Upper lobe of left lung (tissue), 6 donors: ENCODE results near the gene HACD1. TPM values are rescaled to one million over a fixed set of nuclear protein-coding genes. Genes with fewer than 3 reads are reported as not detected.

Source experiments
- ATAC-seq, 2 donors: fragments of 200-7000 bp; cut with Tn5 transposase; one replicate each; pipeline ENCODE4 v1.9.1; 2022; ENCODE audit warnings: mild to moderate bottlenecking in 2 of 2, moderate library complexity in 2 of 2; ENCODE audit not compliant: low FRiP score in 2 of 2
- DNase-seq, 2 donors: peaks; one replicate each; pipeline ENCODE4 v3.0.0-alpha.2; 2019 to 2020
- H3K27ac ChIP-seq, 4 donors: fragments of 200-600 bp; sonication (generic); one replicate each; pipeline ENCODE4 v1.5.1; 2016 to 2019
- H3K27me3 ChIP-seq, 4 donors: fragments of 200-600 bp; sonication (generic); one replicate each; pipeline ENCODE4 v1.5.1; 2017 to 2019
- H3K36me3 ChIP-seq, 4 donors: fragments of 200-600 bp; sonication (generic); one replicate each; pipeline ENCODE4 v1.5.1; 2016 to 2019
- H3K4me1 ChIP-seq, 4 donors: fragments of 200-600 bp; sonication (generic); one replicate each; pipeline ENCODE4 v1.5.1; 2018 to 2019
- H3K4me3 ChIP-seq, 4 donors: fragments of 200-600 bp; sonication (generic); one replicate each; pipeline ENCODE4 v1.5.1; 2017 to 2019; ENCODE audit warnings: mild to moderate bottlenecking in 2 of 4, moderate library complexity in 1 of 4
- H3K9me3 ChIP-seq, 4 donors: fragments of 200-600 bp; sonication (generic); one replicate each; pipeline ENCODE4 v1.5.1; 2018 to 2019
- EP300 ChIP-seq, 4 donors: sonication (generic); formaldehyde crosslinking; IDR thresholded peaks; one replicate each; pipeline ENCODE4 v1.5.1; 2017; ENCODE audit warnings: antibody characterized with exemption in 4 of 4, control low read depth in 2 of 4
- POLR2A ChIP-seq, 4 donors: fragments of 450-650 bp; IDR thresholded peaks; one replicate each; pipeline ENCODE4 v1.5.1; 2016 to 2017; ENCODE audit warnings: antibody characterized with exemption in 4 of 4, mild to moderate bottlenecking in 2 of 4
- POLR2AphosphoS5 ChIP-seq, 2 donors: sonication (generic); formaldehyde crosslinking; IDR thresholded peaks; one replicate each; pipeline ENCODE4 v1.5.1; 2017; ENCODE audit warnings: antibody characterized with exemption in 2 of 2
- WGBS, 2 donors: methylation state at CpG; one replicate each; pipeline ENCODE4 v1.1.5; 2017 to 2018; 5-methylcytosine and 5-hydroxymethylcytosine counted together
- total RNA-seq, 6 donors: library from RNA; depleted of rRNA in 4 of 6; stranded (reverse); fragments of >200 nt in 4 of 6; gene quantifications; one replicate each; pipeline versions ENCODE4 v1.1.0 to v1.2.1, GENCODE V29; 2016 to 2021
- TF ChIP-seq, protein P1 (sequence below), 6 experiments: fragments of 450-650 bp in 4 of 6; fragments of 200-600 bp in 2 of 6; sonication (generic) in 2 of 6; IDR thresholded peaks; one replicate each; pipeline ENCODE4 v1.5.1; 2016 to 2019; ENCODE audit warnings: antibody characterized with exemption in 6 of 6
- donor health status: DM: no; HTN: no; CAD: no; lungs with moderate emphysema.
- donor health status: DM: no; HTN: yes; CAD: no; lungs with severe emphysema.

Gene HACD1
- total RNA-seq, 6 donors from 2014 or later = 16.4 to 32.4 (median 25.8) TPM

GRCh38 chr10:17626656-17627055 lies 9.5 kb upstream of the HACD1 start:
- Histone ChIP-seq H3K27ac (no peak overlapping the region), H3K36me3 (no peaks in the 10 kb centered on the region), H3K4me1 (no peaks in the 10 kb centered on the region), H3K27me3 (no peaks in the 10 kb centered on the region), H3K9me3 (no peaks in the 10 kb centered on the region), H3K4me3 (no peak overlapping the region)
- no peak for DNase-seq
- WGBS, 2 donors = 65 to 79% methylated on average over 1 of the region's 1 CpG
- no peak for ATAC-seq
- TF ChIP-seq POLR2AphosphoS5 (IDR thresholded peaks at IDR 0.05) = no peak
- TF ChIP-seq POLR2A (IDR thresholded peaks at IDR 0.05) = no peak
- TF ChIP-seq EP300 (IDR thresholded peaks at IDR 0.05) = no peak
- TF ChIP-seq, protein P1, sequence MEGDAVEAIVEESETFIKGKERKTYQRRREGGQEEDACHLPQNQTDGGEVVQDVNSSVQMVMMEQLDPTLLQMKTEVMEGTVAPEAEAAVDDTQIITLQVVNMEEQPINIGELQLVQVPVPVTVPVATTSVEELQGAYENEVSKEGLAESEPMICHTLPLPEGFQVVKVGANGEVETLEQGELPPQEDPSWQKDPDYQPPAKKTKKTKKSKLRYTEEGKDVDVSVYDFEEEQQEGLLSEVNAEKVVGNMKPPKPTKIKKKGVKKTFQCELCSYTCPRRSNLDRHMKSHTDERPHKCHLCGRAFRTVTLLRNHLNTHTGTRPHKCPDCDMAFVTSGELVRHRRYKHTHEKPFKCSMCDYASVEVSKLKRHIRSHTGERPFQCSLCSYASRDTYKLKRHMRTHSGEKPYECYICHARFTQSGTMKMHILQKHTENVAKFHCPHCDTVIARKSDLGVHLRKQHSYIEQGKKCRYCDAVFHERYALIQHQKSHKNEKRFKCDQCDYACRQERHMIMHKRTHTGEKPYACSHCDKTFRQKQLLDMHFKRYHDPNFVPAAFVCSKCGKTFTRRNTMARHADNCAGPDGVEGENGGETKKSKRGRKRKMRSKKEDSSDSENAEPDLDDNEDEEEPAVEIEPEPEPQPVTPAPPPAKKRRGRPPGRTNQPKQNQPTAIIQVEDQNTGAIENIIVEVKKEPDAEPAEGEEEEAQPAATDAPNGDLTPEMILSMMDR (IDR thresholded peaks at IDR 0.05) = no peak

- ATAC-seq (no peak), DNase-seq (no peak)
- Histone ChIP-seq H3K27me3 (no peaks in the 10 kb centered on the region), H3K36me3 (no peaks in the 10 kb centered on the region), H3K9me3 (no peaks in the 10 kb centered on the region), H3K4me1 (no peaks in the 10 kb centered on the region), H3K27ac (no peak overlapping the region), H3K4me3 (no peak overlapping the region)
- WGBS, 2 donors = 59 to 63% methylated on average over 3 of the region's 3 CpGs
- no peak for TF ChIP-seq POLR2A (IDR thresholded peaks at IDR 0.05)
- TF ChIP-seq, protein P1 (IDR thresholded peaks at IDR 0.05) = no peak
- no peak for TF ChIP-seq POLR2AphosphoS5 (IDR thresholded peaks at IDR 0.05)
- TF ChIP-seq EP300 (IDR thresholded peaks at IDR 0.05) = no peak
Observed at GRCh38 chr10:17624996-17625395, 7.8 kb upstream of the HACD1 start.

DNA sequence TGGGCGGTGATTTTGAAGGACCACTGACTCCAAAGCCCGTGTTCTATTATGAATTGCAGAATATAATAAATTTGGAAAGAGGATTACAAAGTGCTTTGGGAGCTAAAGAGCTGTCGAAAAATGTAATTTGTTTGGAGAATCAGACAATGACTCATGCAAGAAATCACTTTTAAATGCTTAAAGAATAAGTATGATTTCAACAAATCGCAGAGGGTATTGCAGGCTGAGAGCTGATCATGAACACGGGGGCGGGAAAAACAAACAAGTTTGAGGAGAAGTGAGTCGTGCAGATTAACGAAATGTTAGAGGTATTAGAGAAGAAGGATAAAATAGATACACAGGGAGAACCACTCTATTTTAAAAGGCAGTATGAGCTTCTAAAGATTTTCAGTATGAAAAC lies 4.9 kb upstream of the HACD1 start:
- no peak for ATAC-seq
- 59 to 72% methylated on average over 8 of the region's 8 CpGs for WGBS, 2 donors
- no peaks in the 10 kb centered on the region for H3K9me3 ChIP-seq

GRCh38 chr10:17616403-17617030 lies 657 bp downstream of the HACD1 start:
- DNase-seq (peak; percentile 89 to 94), ATAC-seq (peak; percentile 90 to 94)
- WGBS, 2 donors = 3 to 6% methylated on average over 18 to 32 of the region's 48 CpGs
- Histone ChIP-seq H3K27ac (peak overlapping the region; percentile 86 to 94 (median 90)), H3K27me3 (no peaks in the 10 kb centered on the region), H3K4me3 (peak overlapping the region; percentile 82 to 98 (median 90)), H3K9me3 (no peaks in the 10 kb centered on the region), H3K36me3 (peaks cover 0 to 4% (median 0%) of the 10 kb centered on the region in 4 donors), H3K4me1 (peaks cover 3 to 15% (median 10%) of the 10 kb centered on the region in 4 donors)
- no peak for TF ChIP-seq EP300 (IDR thresholded peaks at IDR 0.05)
- TF ChIP-seq, protein P1 (IDR thresholded peaks at IDR 0.05) = no peak
- TF ChIP-seq POLR2A (IDR thresholded peaks at IDR 0.05) = no peak
- no peak for TF ChIP-seq POLR2AphosphoS5 (IDR thresholded peaks at IDR 0.05)

More for the DNA sequence above, 4.9 kb upstream of the HACD1 start:
- no peaks in the 10 kb centered on the region for H3K36me3 ChIP-seq
- DNase-seq = no peak
- no peaks in the 10 kb centered on the region for H3K27me3 ChIP-seq
- H3K4me3 ChIP-seq = no peak overlapping the region
- no peak overlapping the region for H3K27ac ChIP-seq
- TF ChIP-seq POLR2A (IDR thresholded peaks at IDR 0.05) (no peak), EP300 (IDR thresholded peaks at IDR 0.05) (no peak)
- peaks cover 3 to 9% (median 7%) of the 10 kb centered on the region in 4 donors for H3K4me1 ChIP-seq

DNA sequence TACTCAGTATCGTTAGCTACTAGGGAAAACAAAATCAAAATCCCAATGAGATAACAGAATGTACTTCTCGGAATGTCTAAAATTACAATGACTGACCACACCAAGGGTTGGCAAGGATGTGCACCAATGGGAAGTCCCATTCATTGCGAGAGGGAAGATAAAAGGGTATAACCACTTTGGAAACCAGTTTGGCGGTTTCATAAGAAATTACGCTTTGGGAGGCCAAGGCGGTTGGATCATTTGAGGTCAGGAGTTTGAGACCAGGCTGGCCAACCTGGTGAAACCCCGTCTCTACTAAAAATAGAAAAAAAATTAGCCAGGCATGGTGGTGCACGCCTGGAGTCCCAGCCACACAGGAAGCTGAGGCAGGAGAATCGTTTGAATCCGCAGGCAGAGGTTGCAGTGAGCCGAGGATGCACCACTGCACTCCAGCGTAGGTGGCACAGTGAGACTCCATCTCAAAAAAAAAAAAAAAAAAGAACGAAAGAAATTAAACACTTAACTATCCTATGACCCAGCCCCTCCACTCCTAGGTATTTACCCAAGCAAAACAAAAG lies 7.6 kb downstream of the HACD1 start:
- DNase-seq (no peak), ATAC-seq (no peak)
- WGBS, 2 donors = 84 to 86% methylated on average over 13 of the region's 13 CpGs
- H3K4me3 ChIP-seq = no peak overlapping the region
- peaks cover 0 to 5% (median 0%) of the 10 kb centered on the region in 4 donors for H3K4me1 ChIP-seq
- no peaks in the 10 kb centered on the region for H3K27me3 ChIP-seq
- TF ChIP-seq, protein P1 (IDR thresholded peaks at IDR 0.05) = no peak
- TF ChIP-seq POLR2AphosphoS5 (IDR thresholded peaks at IDR 0.05) = no peak
- TF ChIP-seq EP300 (IDR thresholded peaks at IDR 0.05) = no peak
- no peak for TF ChIP-seq POLR2A (IDR thresholded peaks at IDR 0.05)
- no peak overlapping the region for H3K27ac ChIP-seq
- H3K9me3 ChIP-seq = no peaks in the 10 kb centered on the region
- H3K36me3 ChIP-seq = peaks cover 0 to 2% (median 0%) of the 10 kb centered on the region in 4 donors
